ENCODE data around the gene TTC23.

Gene TTC23

DNA sequence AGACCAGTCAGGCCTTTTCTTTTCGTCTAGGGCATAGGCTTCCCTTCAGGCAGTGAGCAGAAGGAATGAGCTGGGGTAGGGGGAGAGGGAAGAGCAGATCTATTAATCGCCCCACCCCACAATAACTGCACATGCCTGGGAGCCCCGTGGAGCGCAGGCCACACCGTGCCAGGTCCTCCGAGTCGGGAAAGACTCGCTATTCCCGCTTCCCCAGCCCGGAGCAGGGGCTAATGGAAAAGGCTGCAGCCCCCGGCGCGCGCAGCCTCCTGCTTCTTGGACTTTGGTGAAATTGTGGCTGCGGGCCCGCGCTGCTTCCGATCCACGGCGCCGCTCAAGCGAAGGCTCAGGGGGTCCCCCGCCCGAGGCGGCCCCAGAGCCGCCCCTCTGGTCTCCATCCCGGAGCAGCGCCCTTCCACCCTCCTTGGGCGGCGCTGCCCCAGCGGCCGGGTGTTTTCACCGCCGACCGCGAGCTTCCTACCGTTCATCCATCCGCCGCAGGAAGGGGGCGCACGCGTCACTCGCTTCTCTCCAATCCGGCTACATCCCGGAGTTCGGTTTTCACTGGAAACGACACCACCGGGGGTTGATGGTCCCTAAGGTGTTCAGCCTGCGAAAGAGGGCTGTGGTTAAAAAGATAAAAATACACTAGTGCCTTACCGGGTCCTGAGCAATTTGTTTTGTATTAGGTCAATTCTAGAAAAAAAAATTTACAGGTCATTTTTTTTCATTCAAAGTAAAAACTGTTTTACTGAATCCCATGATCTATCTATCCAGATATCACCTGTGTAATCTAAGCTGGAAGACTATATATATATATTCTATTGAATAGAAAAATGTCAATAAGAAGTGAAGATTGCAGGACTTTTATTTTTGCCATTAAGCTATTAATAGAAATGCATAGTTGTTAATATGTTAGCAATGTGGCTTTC is 148.9 kb downstream of the TTC23 start:
- peak; percentile 35 to 74 for DNase-seq

DNA sequence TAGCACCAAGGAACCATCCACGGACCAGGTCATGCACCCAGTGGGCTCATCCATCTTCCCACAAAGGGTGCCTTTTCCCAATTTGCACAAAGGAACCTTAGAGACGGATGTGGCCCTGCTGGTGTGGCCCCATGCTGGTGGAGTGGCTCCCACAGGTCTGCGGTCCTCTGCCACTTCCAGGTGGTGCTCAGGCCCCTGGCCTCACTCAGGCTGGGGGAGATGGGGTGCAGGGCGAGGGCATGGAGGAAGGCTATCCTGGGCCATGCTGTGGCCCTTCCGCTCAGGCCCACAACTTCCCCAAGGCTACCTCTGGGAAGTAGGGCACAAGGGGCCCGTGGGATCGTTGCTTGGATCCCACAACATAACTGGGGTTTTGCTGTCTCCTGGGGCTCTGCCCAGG is 149.7 kb downstream of the TTC23 start:
- DNase-seq, result no peak

DNA sequence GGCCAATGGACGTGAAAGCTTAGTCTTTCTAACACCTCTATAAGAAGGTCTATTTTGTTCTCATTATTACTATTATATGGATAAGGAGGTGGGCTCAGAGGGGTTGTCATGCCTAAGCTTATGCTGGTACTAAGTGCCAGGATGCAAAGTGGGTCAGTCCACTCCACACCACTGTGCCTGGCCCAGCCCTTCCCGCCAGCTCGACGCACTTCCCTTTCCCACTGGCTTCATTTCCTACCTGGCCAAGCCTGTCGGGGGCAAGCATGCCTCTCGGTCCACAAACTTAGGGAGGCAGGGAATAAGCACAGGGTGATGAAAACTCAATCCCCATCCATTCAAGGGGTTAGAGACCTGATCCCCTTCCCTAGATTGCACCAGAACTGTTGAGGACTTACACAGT is 150.4 kb downstream of the TTC23 start:
- DNase-seq, result no peak

DNA sequence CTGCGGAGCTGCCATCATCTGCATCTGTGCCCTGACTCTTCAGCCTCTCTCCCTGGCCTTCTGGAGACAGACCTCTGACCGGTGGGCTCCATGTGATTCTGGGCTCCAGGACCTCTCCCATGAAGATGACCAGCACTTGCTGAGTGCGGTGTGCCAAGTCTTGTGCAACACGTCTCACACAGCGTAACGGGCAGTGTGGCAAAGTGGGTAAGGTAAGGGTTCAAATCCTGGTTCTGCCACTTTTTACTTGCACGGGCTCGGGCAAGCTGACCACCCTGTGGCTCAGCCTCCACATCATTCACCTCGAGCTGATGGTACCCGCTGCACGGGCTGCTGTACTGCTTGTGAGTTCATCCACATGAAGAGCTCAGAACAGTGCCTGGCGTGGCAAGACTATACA is 151.0 kb downstream of the TTC23 start:
- no peak for DNase-seq

DNA sequence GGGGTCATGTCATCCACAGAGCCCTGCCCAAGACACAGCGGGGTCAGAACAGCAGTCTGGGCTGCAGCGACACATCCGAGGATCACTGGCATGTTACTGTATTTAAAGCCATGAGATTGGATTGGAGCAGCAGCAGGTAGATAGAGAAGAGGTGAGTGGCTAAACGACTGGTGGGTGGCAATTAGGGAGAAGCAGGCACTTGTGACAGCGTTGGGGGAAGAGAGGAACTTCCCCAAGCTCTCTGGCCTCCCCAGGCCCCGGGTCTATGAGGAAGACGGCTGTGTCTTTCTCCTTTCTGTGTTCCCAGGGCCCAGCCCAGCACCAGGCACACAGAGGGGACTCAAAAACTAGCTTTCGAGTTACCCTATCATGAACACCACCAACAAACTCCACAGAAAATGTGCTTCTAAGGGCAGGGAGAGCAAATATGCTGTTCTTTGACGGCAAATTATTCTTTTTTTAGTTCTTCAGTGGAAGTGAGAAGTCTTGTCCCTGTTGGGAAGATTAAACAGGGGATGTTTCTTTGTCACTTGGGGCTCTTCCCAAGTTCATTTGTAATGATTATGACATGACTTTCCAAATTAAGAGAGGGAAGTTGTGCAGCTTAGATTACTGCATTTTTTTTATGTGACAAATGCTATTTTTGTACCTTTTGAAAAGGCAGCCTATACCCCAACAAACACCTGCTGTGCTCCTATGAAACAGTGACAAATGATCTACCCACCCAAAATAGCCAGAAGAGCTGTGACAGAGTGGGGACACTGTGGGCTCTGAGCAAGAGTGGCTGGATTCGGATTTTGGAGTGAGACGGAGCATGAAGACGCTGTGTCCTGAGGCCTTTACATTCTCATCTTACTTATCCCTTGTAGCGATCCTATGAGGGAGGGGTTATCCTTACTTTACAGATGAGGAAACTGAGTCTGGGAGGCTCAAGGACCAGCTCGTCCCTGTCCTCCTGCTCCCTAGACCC is 151.7 kb downstream of the TTC23 start:
- no peak for DNase-seq

DNA sequence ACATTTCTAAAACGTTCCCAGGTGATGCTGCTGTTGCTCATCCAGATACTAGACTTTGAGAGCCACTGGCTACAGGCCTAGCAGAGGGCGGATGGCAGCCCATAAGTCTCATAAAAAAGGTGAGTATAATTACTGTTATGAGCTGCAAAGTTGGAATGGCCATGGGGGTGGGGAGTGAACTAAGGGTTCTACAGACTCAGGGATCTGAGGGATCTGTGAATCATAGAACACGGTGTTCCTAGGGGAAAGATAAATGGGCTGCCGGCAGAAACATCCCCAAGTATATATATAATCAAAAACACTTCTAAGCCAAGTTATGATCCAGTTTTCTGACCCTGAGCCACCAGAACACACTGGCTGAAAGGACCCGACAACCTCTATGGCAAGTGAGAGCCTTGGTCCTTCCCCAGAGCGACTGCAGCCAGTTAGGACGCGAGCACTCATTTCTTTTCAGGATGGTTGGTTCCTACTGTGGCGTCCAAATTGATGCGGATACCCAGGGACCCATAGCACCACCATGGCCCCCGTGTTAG is 152.4 kb downstream of the TTC23 start:
- DNase-seq, result no peak

DNA sequence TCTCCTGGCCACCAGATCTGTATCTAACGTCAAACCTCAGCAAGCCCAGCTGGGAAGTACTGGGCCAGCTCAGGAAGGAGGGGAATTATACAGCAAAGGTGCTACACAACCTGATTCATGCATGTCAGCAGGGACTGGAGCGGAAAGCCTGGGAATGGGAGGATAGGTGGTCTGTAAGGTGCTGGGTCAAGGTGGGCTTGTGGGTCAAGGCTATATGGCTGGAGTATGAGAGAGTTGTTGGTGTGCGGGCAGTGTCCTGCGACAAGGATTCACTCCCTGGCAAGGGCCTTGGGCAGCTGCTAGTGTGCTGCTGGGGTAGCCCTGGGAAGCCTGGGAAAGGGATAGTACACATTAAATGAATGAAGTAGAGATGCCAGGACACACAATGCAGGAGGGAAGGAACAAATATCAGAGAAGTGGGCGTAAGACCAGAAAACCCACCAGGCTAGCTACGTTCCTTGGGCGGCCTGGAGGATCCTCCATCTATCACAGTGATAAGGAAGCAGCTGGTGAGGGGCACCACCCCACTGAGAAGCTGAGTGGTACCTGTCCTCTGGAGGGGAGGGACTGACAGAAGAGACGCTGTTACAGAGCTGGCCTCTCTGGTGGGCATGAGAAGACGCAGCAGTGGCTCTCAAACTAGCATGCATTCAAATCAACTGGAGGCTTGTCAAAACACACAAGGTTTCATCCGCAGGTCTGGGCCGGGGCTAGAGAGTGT is 153.0 kb downstream of the TTC23 start:
- DNase-seq, result no peak

DNA sequence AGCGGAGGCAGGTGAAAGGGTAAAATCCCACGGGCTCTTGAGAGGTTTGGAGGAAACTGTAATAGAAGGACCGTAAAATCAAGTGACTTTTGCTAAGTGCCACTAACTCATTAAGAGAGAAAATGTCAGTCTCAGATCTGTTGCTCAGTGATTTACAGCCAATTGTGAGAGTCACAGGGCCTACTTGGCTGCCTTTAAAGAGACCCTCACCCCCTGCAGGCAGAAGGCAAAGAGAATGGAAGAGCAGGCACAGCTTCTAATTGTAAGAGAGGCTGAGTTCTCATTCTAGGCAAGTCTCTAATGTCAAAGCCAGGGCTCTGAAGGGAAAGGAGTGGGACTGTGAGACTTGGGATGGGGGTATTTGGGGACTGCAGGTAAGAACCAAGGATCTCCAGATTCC is 153.8 kb downstream of the TTC23 start:
- DNase-seq, result no peak

DNA sequence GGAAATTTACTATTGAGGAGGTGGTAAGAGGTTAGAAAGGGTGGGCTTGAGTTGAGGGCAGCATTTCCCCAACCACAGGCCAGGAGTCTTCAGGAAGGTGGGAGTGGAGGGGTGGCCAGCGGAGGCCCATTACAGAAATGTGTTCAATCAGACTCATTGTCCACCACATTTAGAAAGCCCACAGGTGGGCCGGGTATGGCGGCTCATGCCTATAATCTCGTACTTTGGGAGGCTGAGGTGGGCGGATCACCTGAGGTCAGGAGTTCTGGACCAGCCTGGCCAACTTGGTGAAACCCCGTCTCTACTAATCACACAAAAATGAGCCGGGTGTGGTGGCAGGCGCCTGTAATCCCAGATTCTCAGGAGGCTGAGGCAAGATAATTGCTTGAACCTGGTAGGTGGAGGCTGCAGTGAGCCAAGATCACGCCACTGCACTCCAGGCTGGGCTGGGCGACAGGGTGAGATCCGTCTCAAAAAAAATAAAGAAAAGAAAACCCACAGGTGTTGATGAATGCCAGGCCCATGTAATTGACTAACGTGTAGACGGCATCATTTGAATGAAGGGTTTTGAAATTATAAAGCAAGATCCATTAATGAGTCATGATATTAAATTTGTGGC is 156.7 kb downstream of the TTC23 start:
- DNase-seq, result no peak

DNA sequence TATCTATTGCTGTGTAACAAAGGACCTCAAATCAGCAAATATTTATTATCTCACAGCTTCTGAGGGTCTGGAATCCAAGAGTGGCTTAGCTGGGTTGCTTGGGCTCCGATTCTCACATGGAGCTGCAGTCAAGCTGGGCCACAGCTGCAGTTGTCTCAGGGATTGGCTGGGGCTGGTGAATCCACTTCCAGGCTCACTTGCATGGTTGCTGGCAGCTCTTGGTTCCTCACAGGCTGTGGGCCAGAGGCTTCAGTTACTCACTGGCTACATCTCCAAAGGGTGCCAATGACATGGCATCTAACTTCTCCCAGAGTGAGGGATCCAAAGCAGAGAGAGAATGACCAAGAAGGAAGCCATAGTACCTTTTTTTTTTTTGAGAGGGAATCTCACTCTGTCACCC is 158.4 kb downstream of the TTC23 start:
- no peak for DNase-seq

DNA sequence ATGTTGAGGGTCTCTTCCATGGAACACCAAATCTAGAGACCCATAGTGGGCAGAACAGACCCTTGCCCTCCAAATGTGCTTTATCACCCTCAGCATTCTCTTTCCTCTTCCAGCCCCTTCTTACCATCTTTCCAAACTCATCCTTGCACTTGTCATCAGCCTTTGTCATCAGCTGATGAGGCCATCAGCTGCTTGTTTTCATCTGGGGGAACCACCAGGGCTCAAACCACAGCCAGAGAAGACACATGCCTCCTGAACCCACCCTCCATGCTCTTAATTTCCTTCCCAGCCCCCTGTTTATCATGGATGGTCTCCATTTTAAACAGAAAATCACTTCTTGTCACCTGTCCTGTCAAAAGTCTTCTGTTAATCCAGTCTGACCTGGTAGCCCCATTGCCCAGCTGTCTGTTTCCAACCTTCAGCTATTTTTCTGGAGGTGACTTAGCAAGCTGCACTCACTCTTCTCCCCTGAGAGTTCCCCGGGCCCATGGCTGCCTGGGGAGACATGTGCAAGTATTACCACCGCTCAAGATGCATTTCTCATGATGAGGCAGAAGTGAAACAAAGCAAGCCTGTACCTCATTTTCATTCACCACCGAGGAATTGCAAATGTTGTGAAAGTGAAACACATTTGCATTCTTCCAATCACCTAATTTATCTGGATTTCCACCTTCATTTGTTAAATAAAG is 159.2 kb downstream of the TTC23 start:
- no peak for DNase-seq

DNA sequence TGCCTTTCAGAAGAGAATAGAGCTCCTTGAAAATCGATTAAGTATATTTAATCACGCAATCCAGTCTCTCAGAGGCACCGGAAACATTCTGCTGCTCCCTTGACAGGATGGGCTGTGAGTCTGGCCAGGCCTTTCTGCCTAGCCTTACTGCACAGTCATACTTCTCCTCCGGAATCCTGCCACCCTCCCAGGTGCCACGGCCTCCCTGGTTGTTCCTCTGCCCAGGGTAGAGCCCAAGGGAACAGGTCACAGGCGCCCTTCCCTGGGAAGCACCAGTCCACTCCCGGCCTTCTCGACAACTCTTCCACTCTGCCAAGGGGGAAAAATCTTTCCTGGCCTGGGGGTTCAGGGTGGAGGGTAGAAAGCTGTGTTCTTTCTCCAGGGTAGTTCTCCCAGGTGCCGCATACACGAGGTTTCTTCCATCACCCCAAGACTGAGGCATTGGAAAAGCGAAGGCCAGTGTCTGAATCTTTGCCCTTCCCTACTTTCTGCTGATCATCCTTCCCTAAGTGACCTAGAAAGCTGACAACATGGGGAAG is 161.9 kb downstream of the TTC23 start:
- DNase-seq, result no peak

DNA sequence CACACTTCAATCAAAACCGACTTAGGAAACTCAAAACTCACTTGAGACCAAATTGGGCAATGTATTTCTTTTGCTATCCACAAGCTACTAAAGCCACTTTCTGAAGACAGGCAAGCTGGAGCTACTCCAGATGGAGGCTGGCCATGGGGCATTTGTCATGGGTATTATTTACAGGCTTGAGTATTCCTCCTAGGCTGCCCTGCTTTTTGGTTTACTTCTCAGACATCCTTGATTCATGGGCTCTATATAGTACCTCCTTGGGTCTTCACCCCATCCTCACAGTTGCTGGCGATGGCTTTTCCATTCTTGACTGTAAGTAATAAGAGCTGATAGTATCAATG is 163.1 kb downstream of the TTC23 start:
- DNase-seq, result no peak

Data from NCI-H1930 (cell line).